ENCODE data around the gene BGN. TPM values are rescaled to one million over a fixed set of nuclear protein-coding genes. Genes with fewer than 3 reads are reported as not detected.

BGN gene
- total and polyA plus RNA-seq, 4 experiments from 2014 or later, result not detected

GRCh38 chrX:153456704-153457103, 38.1 kb upstream of the BGN start:
- Histone ChIP-seq H3K27me3 (ENCODE audit: insufficient read depth, low read length) (no peaks in the 10 kb centered on the region), H3K4me3 (ENCODE audit: low read length in 2 of 2) (no peak overlapping the region), H3K36me3 (ENCODE audit: insufficient read depth, low read length) (peaks cover 6% of the 10 kb centered on the region), H3K27ac (ENCODE audit: low read depth, low read length) (no peak overlapping the region), H3K4me1 (ENCODE audit: insufficient read depth, low read length) (no peaks in the 10 kb centered on the region), H3K9me3 (ENCODE audit: control insufficient read depth in 1 of 2, low read length in 2 of 2) (no peaks in the 10 kb centered on the region)
- CTCF ChIA-PET (ENCODE audit: partially characterized antibody), result no interaction called here
- H3K36me3 Mint-ChIP-seq, result peaks cover 10 to 28% of the 10 kb centered on the region in 2 donors
- peaks cover 0 to 1% (median 0%) of the 10 kb centered on the region in 4 donors for H3K4me1 Mint-ChIP-seq
- H3K27me3 Mint-ChIP-seq, result no peaks in the 10 kb centered on the region
- DNase-seq, result no peak
- H3K27ac Mint-ChIP-seq, result no peak overlapping the region
- intact Hi-C loops (cut with micrococcal nuclease), result no loop called here
- no peaks in the 10 kb centered on the region for H3K9me3 Mint-ChIP-seq
- H3K4me3 Mint-ChIP-seq, result no peak overlapping the region
- POLR2A ChIA-PET (ENCODE audit: partially characterized antibody), result no interaction called here

- Mint-ChIP-seq H3K4me1 (peaks cover 0 to 1% (median 0%) of the 10 kb centered on the region in 4 donors), H3K36me3 (peaks cover 12 to 28% of the 10 kb centered on the region in 2 donors)
- peaks cover 7% of the 10 kb centered on the region for H3K36me3 ChIP-seq (ENCODE audit: insufficient read depth, low read length)
Measured at GRCh38 chrX:153457136-153457825, 37.5 kb upstream of the BGN start.

GRCh38 chrX:153457827-153458466, 36.8 kb upstream of the BGN start:
- Mint-ChIP-seq H3K4me3 (no peak overlapping the region), H3K27me3 (no peaks in the 10 kb centered on the region), H3K4me1 (peaks cover 0 to 1% (median 0%) of the 10 kb centered on the region in 4 donors), H3K9me3 (no peaks in the 10 kb centered on the region), H3K36me3 (peaks cover 12 to 26% of the 10 kb centered on the region in 2 donors), H3K27ac (no peak overlapping the region)
- intact Hi-C loops (cut with micrococcal nuclease), result no loop called here
- ChIA-PET CTCF (ENCODE audit: partially characterized antibody) (interaction anchor here (0.8 to 4.1 kb wide), 2 partner anchors 50 to 51 kb away, joined by 3 to 36 read pairs; no protein-coding TSS in a partner anchor), POLR2A (ENCODE audit: partially characterized antibody) (no interaction called here)
- Histone ChIP-seq H3K4me1 (ENCODE audit: insufficient read depth, low read length) (no peaks in the 10 kb centered on the region), H3K27ac (ENCODE audit: low read depth, low read length) (no peak overlapping the region), H3K27me3 (ENCODE audit: insufficient read depth, low read length) (no peaks in the 10 kb centered on the region), H3K9me3 (ENCODE audit: control insufficient read depth in 1 of 2, low read length in 2 of 2) (no peaks in the 10 kb centered on the region), H3K36me3 (ENCODE audit: insufficient read depth, low read length) (peaks cover 7% of the 10 kb centered on the region), H3K4me3 (ENCODE audit: low read length in 2 of 2) (no peak overlapping the region)
- DNase-seq, result no peak

More at GRCh38 chrX:153457136-153457825, 37.5 kb upstream of the BGN start:
- no peaks in the 10 kb centered on the region for H3K9me3 ChIP-seq (ENCODE audit: control insufficient read depth in 1 of 2, low read length in 2 of 2)
- ChIA-PET CTCF (ENCODE audit: partially characterized antibody) (interaction anchor here (0.8 kb wide), 1 partner anchor 50 kb away, joined by 3 read pairs; no protein-coding TSS in a partner anchor), POLR2A (ENCODE audit: partially characterized antibody) (no interaction called here)
- H3K27me3 ChIP-seq (ENCODE audit: insufficient read depth, low read length), result no peaks in the 10 kb centered on the region
- no peaks in the 10 kb centered on the region for H3K9me3 Mint-ChIP-seq
- H3K27me3 Mint-ChIP-seq, result no peaks in the 10 kb centered on the region
- no peaks in the 10 kb centered on the region for H3K4me1 ChIP-seq (ENCODE audit: insufficient read depth, low read length)
- peak overlapping the region in 1 of 7 donors; percentile 24 for H3K27ac Mint-ChIP-seq
- H3K27ac ChIP-seq (ENCODE audit: low read depth, low read length), result no peak overlapping the region
- no peak overlapping the region for H3K4me3 Mint-ChIP-seq
- H3K4me3 ChIP-seq (ENCODE audit: low read length in 2 of 2), result no peak overlapping the region
- no peak for DNase-seq
- intact Hi-C loops (cut with micrococcal nuclease), result no loop called here

- no peaks in the 10 kb centered on the region for H3K9me3 ChIP-seq (ENCODE audit: control insufficient read depth in 1 of 2, low read length in 2 of 2)
- intact Hi-C loops (cut with micrococcal nuclease), result no loop called here
- CTCF ChIA-PET (ENCODE audit: partially characterized antibody), result interaction anchor here (4.1 kb wide), 1 partner anchor 49 kb away, joined by 36 read pairs; no protein-coding TSS in a partner anchor
- no peak overlapping the region for H3K4me3 Mint-ChIP-seq
- H3K27ac Mint-ChIP-seq, result peak overlapping the region in 1 of 7 donors; percentile 47
- no peaks in the 10 kb centered on the region for H3K27me3 Mint-ChIP-seq
- H3K4me1 ChIP-seq (ENCODE audit: insufficient read depth, low read length), result no peaks in the 10 kb centered on the region
- no peak for DNase-seq
- H3K4me3 ChIP-seq (ENCODE audit: low read length in 2 of 2), result no peak overlapping the region
- POLR2A ChIA-PET (ENCODE audit: partially characterized antibody), result no interaction called here
- H3K27ac ChIP-seq (ENCODE audit: low read depth, low read length), result no peak overlapping the region
- peaks cover 0 to 1% (median 0%) of the 10 kb centered on the region in 4 donors for H3K4me1 Mint-ChIP-seq
- H3K9me3 Mint-ChIP-seq, result no peaks in the 10 kb centered on the region
- peaks cover 7% of the 10 kb centered on the region for H3K36me3 ChIP-seq (ENCODE audit: insufficient read depth, low read length)
- peaks cover 12 to 24% of the 10 kb centered on the region in 2 donors for H3K36me3 Mint-ChIP-seq
- no peaks in the 10 kb centered on the region for H3K27me3 ChIP-seq (ENCODE audit: insufficient read depth, low read length)
Measured at GRCh38 chrX:153458476-153458875, 36.3 kb upstream of the BGN start.

DNA sequence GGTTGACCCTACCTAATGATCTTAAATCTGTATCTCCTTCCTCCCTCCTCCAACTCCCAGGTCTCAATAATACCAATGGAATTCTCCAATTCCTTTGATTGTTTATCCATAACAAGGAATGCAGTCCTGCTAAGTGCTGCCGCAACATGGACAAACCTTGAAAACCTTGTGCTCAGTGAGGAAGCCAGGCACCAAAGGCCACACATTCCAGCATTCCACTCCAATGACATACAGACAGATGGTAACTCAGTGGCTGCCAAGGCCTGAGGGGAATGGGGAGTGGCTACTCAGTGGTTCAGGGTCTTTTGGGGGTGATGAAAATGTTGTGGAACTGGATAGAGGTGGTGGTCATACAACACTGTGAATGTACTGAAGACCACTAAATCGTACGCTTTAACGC, 34.8 kb upstream of the BGN start:
- ChIA-PET POLR2A (ENCODE audit: partially characterized antibody) (no interaction called here), CTCF (ENCODE audit: partially characterized antibody) (interaction anchor here (1.3 to 4.1 kb wide), 4 partner anchors 14 to 48 kb away, joined by 3 to 36 read pairs (median 4); partner anchors contain the start of genes TREX2 and ZFP92)
- Mint-ChIP-seq H3K36me3 (peaks cover 12 to 31% of the 10 kb centered on the region in 2 donors), H3K4me3 (no peak overlapping the region), H3K27ac (no peak overlapping the region), H3K27me3 (no peaks in the 10 kb centered on the region), H3K9me3 (no peaks in the 10 kb centered on the region), H3K4me1 (peaks cover 0 to 1% (median 0%) of the 10 kb centered on the region in 4 donors)
- Histone ChIP-seq H3K4me3 (ENCODE audit: low read length in 2 of 2) (no peak overlapping the region), H3K36me3 (ENCODE audit: insufficient read depth, low read length) (peaks cover 7% of the 10 kb centered on the region), H3K4me1 (ENCODE audit: insufficient read depth, low read length) (no peaks in the 10 kb centered on the region), H3K27me3 (ENCODE audit: insufficient read depth, low read length) (no peaks in the 10 kb centered on the region), H3K27ac (ENCODE audit: low read depth, low read length) (no peak overlapping the region), H3K9me3 (ENCODE audit: control insufficient read depth in 1 of 2, low read length in 2 of 2) (no peaks in the 10 kb centered on the region)
- DNase-seq, result no peak
- intact Hi-C loops (cut with micrococcal nuclease), result no loop called here

DNA sequence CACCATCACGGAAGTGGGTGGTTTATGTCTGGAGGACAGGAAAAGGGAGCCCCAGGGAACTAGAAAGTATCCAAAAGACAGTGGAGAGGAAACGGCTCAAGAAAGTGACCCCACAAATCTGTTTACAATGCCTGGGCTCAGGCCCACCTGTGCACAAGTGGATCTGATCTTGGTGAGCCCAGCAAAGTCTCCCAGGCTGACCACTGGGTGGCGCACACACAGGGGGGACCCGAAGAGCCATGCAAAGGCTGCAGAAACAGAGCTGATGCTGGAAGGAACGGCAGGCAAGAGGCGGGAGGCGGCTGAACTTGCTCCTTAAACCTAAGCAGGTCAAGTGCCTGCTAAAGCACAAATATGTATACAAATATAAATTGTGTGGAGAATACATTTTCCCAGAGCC, 34.0 kb upstream of the BGN start:
- Mint-ChIP-seq H3K36me3 (peaks cover 12 to 31% of the 10 kb centered on the region in 2 donors), H3K4me3 (no peak overlapping the region), H3K9me3 (no peaks in the 10 kb centered on the region), H3K27me3 (no peaks in the 10 kb centered on the region), H3K4me1 (peaks cover 0 to 1% (median 0%) of the 10 kb centered on the region in 4 donors), H3K27ac (no peak overlapping the region)
- ChIA-PET POLR2A (ENCODE audit: partially characterized antibody) (interaction anchor here (0.6 kb wide), 1 partner anchor 9 kb away, joined by 3 read pairs; no protein-coding TSS in a partner anchor), CTCF (ENCODE audit: partially characterized antibody) (interaction anchor here (0.7 to 4.1 kb wide), 9 partner anchors 9 to 402 kb away, joined by 3 to 36 read pairs (median 3); partner anchors contain the start of genes TREX2 and ZFP92)
- Histone ChIP-seq H3K36me3 (ENCODE audit: insufficient read depth, low read length) (peaks cover 7% of the 10 kb centered on the region), H3K9me3 (ENCODE audit: control insufficient read depth in 1 of 2, low read length in 2 of 2) (no peaks in the 10 kb centered on the region), H3K27me3 (ENCODE audit: insufficient read depth, low read length) (no peaks in the 10 kb centered on the region), H3K4me1 (ENCODE audit: insufficient read depth, low read length) (no peaks in the 10 kb centered on the region), H3K27ac (ENCODE audit: low read depth, low read length) (no peak overlapping the region), H3K4me3 (ENCODE audit: low read length in 2 of 2) (no peak overlapping the region)
- peak in 4 of 5 donors; percentile 30 to 47 (median 38) for DNase-seq
- intact Hi-C loops (cut with micrococcal nuclease), result loop anchor here (1.0 kb wide), 1 partner anchor 46 kb away; no protein-coding TSS in a partner anchor

DNA sequence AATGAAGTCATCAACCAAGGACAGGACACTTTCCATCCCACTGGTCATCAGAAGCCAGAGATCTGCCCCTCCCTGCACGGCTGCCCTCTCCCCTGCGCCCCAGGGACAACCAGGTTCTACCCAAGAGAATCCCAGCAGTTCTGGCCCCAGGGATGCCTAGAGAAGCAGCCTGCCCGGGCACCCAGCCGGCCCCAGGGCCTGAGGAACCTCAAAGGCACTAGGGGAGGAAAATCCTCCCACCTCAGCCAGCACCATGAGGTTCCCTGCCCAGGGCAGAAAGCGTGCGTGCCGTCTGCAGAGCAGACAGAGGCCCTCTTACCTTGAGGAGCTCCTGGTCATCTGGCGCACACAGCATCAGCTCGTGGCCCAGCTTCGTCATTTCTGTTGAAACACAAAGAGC, 32.5 kb upstream of the BGN start:
- POLR2A ChIA-PET (ENCODE audit: partially characterized antibody), result no interaction called here
- Mint-ChIP-seq H3K4me3 (no peak overlapping the region), H3K27me3 (no peaks in the 10 kb centered on the region), H3K27ac (no peak overlapping the region), H3K36me3 (peaks cover 12 to 31% of the 10 kb centered on the region in 2 donors), H3K4me1 (peaks cover 0 to 1% (median 0%) of the 10 kb centered on the region in 4 donors), H3K9me3 (no peaks in the 10 kb centered on the region)
- no peak for DNase-seq
- H3K4me3 ChIP-seq (ENCODE audit: low read length in 2 of 2), result no peak overlapping the region
- intact Hi-C loops (cut with micrococcal nuclease), result no loop called here
- H3K36me3 ChIP-seq (ENCODE audit: insufficient read depth, low read length), result peaks cover 7% of the 10 kb centered on the region
- no peaks in the 10 kb centered on the region for H3K9me3 ChIP-seq (ENCODE audit: control insufficient read depth in 1 of 2, low read length in 2 of 2)
- no peaks in the 10 kb centered on the region for H3K27me3 ChIP-seq (ENCODE audit: insufficient read depth, low read length)
- H3K27ac ChIP-seq (ENCODE audit: low read depth, low read length), result no peak overlapping the region
- CTCF ChIA-PET (ENCODE audit: partially characterized antibody), result interaction anchor here (4.1 kb wide), 1 partner anchor 45 kb away, joined by 36 read pairs; no protein-coding TSS in a partner anchor
- no peaks in the 10 kb centered on the region for H3K4me1 ChIP-seq (ENCODE audit: insufficient read depth, low read length)

Measured in CD4-positive, alpha-beta memory T cell (primary cell).